Lower leg skin (tissue), 3 donors: ENCODE measurements around the gene VIT.

Source experiments
- POLR2A ChIP-seq, 2 donors: fragments of 450-650 bp; IDR thresholded peaks; one replicate each; pipeline ENCODE4 v1.6.1; 2016 to 2017; ENCODE audit warnings: antibody characterized with exemption in 2 of 2, mild to moderate bottlenecking in 1 of 2, moderate library complexity in 1 of 2
- TF ChIP-seq, protein P1 (sequence below), 3 donors: fragments of 450-650 bp; IDR thresholded peaks; one replicate each; pipeline ENCODE4 v1.5.1; 2016; ENCODE audit warnings: antibody characterized with exemption in 3 of 3, mild to moderate bottlenecking in 3 of 3, moderate library complexity in 2 of 3

GRCh38 chr2:36762764-36763490 lies 66.4 kb downstream of the VIT start:
- TF ChIP-seq, protein P1, sequence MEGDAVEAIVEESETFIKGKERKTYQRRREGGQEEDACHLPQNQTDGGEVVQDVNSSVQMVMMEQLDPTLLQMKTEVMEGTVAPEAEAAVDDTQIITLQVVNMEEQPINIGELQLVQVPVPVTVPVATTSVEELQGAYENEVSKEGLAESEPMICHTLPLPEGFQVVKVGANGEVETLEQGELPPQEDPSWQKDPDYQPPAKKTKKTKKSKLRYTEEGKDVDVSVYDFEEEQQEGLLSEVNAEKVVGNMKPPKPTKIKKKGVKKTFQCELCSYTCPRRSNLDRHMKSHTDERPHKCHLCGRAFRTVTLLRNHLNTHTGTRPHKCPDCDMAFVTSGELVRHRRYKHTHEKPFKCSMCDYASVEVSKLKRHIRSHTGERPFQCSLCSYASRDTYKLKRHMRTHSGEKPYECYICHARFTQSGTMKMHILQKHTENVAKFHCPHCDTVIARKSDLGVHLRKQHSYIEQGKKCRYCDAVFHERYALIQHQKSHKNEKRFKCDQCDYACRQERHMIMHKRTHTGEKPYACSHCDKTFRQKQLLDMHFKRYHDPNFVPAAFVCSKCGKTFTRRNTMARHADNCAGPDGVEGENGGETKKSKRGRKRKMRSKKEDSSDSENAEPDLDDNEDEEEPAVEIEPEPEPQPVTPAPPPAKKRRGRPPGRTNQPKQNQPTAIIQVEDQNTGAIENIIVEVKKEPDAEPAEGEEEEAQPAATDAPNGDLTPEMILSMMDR (IDR thresholded peaks at IDR 0.05): no peak
- no peak for TF ChIP-seq POLR2A (IDR thresholded peaks at IDR 0.05)
